GM12801 (cell line): ENCODE data around the gene EEF2K.

Experiments used
- CTCF ChIP-seq: IDR thresholded peaks from one replicate; pipeline ENCODE4 v1.5.1; 2011; ENCODE audit warnings: control low read depth; ENCODE audit not compliant: insufficient read length; ENCODE audit errors: extremely low read depth

Gene EEF2K

GRCh38 chr16:22284637-22285036, 78.6 kb downstream of the EEF2K start:
- no peak for TF ChIP-seq CTCF

GRCh38 chr16:22285080-22285479, 79.0 kb downstream of the EEF2K start:
- no peak for TF ChIP-seq CTCF

GRCh38 chr16:22291020-22291419, 84.9 kb downstream of the EEF2K start:
- no peak for TF ChIP-seq CTCF

GRCh38 chr16:22291860-22292318, 85.8 kb downstream of the EEF2K start:
- no peak for TF ChIP-seq CTCF

- no peak for TF ChIP-seq CTCF
Observed at GRCh38 chr16:22292320-22292719, 86.2 kb downstream of the EEF2K start.

GRCh38 chr16:22293137-22294106, 87.3 kb downstream of the EEF2K start:
- no peak for TF ChIP-seq CTCF

- no peak for TF ChIP-seq CTCF
Observed at GRCh38 chr16:22296225-22297113, 90.4 kb downstream of the EEF2K start.
